Parathyroid adenoma (tissue), 2 donors: Measurements from ENCODE around the gene TENM4.

ENCODE experiments used
- H2AFZ ChIP-seq: fragments of 300-600 bp; sonication (generic); one replicate; pipeline ENCODE4 v1.7.0; 2017; ENCODE audit warnings: antibody characterized with exemption, mild to moderate bottlenecking
- H3K27ac ChIP-seq: fragments of 300-600 bp; sonication (generic); one replicate; pipeline ENCODE4 v1.7.0; 2017
- H3K27me3 ChIP-seq: fragments of 300-600 bp; sonication (generic); one replicate; pipeline ENCODE4 v1.7.0; 2017; ENCODE audit warnings: low read length; ENCODE audit not compliant: control insufficient read depth, insufficient read depth
- H3K36me3 ChIP-seq: fragments of 300-600 bp; sonication (generic); one replicate; pipeline ENCODE4 v1.7.0; 2017; ENCODE audit warnings: low read length; ENCODE audit not compliant: control insufficient read depth, insufficient read depth
- H3K4me1 ChIP-seq: fragments of 300-600 bp; sonication (generic); one replicate; pipeline ENCODE4 v1.7.0; 2017; ENCODE audit warnings: control low read depth
- H3K4me2 ChIP-seq: fragments of 300-600 bp; sonication (generic); one replicate; pipeline ENCODE4 v1.7.0; 2017; ENCODE audit warnings: low read length
- H3K4me3 ChIP-seq: fragments of 300-600 bp; sonication (generic); one replicate; pipeline ENCODE4 v1.7.0; 2017; ENCODE audit warnings: low read depth, low read length
- H3K79me2 ChIP-seq: fragments of 300-600 bp; sonication (generic); one replicate; pipeline ENCODE4 v1.7.0; 2017; ENCODE audit warnings: control low read depth
- H3K9ac ChIP-seq: fragments of 300-600 bp; sonication (generic); one replicate; pipeline ENCODE4 v1.7.0; 2017; ENCODE audit warnings: mild to moderate bottlenecking
- H3K9me3 ChIP-seq: fragments of 300-600 bp; sonication (generic); one replicate; pipeline ENCODE4 v1.7.0; 2017; ENCODE audit warnings: low read length; ENCODE audit not compliant: control insufficient read depth
- TF ChIP-seq, protein P1 (sequence below): fragments of 300-600 bp; sonication (generic); IDR thresholded peaks from one replicate; pipeline ENCODE4 v1.7.0; 2017; ENCODE audit warnings: antibody characterized with exemption, mild to moderate bottlenecking
- donor health status: primary hyperparathyroidism.

The TENM4 gene

GRCh38 chr11:79311461-79311860 lies 129.4 kb downstream of the TENM4 start:
- H3K9ac ChIP-seq = no peak overlapping the region
- H3K4me3 ChIP-seq = no peak overlapping the region
- no peaks in the 10 kb centered on the region for H3K4me1 ChIP-seq
- no peak overlapping the region for H3K4me2 ChIP-seq
- TF ChIP-seq, protein P1, sequence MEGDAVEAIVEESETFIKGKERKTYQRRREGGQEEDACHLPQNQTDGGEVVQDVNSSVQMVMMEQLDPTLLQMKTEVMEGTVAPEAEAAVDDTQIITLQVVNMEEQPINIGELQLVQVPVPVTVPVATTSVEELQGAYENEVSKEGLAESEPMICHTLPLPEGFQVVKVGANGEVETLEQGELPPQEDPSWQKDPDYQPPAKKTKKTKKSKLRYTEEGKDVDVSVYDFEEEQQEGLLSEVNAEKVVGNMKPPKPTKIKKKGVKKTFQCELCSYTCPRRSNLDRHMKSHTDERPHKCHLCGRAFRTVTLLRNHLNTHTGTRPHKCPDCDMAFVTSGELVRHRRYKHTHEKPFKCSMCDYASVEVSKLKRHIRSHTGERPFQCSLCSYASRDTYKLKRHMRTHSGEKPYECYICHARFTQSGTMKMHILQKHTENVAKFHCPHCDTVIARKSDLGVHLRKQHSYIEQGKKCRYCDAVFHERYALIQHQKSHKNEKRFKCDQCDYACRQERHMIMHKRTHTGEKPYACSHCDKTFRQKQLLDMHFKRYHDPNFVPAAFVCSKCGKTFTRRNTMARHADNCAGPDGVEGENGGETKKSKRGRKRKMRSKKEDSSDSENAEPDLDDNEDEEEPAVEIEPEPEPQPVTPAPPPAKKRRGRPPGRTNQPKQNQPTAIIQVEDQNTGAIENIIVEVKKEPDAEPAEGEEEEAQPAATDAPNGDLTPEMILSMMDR = no peak
- no peaks in the 10 kb centered on the region for H3K79me2 ChIP-seq
- no peaks in the 10 kb centered on the region for H3K9me3 ChIP-seq
- H3K36me3 ChIP-seq = no peaks in the 10 kb centered on the region
- no peak overlapping the region for H3K27ac ChIP-seq
- H2AFZ ChIP-seq = no peak overlapping the region
- no peaks in the 10 kb centered on the region for H3K27me3 ChIP-seq

- H3K27me3 ChIP-seq = no peaks in the 10 kb centered on the region
- H3K36me3 ChIP-seq = no peaks in the 10 kb centered on the region
- H2AFZ ChIP-seq = no peak overlapping the region
- H3K27ac ChIP-seq = no peak overlapping the region
- H3K9ac ChIP-seq = no peak overlapping the region
- H3K4me3 ChIP-seq = no peak overlapping the region
- TF ChIP-seq, protein P1 = no peak
- H3K79me2 ChIP-seq = no peaks in the 10 kb centered on the region
- H3K4me2 ChIP-seq = no peak overlapping the region
- no peaks in the 10 kb centered on the region for H3K9me3 ChIP-seq
- H3K4me1 ChIP-seq = peaks cover 3% of the 10 kb centered on the region
These were observed 131.4 kb downstream of the TENM4 start for GRCh38 chr11:79309407-79309806.

DNA sequence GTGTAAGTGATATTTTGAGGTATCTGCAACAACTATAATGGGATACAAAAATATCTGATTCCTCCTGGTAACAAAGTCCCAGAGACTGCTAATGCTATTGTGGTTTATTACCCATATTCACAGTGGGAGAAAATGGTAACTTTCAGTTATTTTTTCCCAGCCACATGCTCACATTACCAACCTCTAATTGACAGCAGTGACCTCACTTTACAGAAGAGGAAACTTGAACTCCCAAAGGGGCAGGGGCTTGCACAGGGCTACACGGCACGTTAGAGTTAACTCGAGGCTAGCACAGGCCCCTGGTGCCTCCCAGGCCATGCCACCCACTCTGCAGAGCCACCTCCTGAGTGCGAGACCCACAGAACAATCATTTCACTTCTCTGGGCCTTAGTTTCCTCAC lies 132.4 kb downstream of the TENM4 start:
- Histone ChIP-seq H3K36me3 (no peaks in the 10 kb centered on the region), H3K9me3 (no peaks in the 10 kb centered on the region), H3K4me3 (no peak overlapping the region), H3K9ac (no peak overlapping the region), H2AFZ (no peak overlapping the region), H3K27ac (no peak overlapping the region), H3K79me2 (no peaks in the 10 kb centered on the region), H3K4me1 (peaks cover 3% of the 10 kb centered on the region), H3K27me3 (no peaks in the 10 kb centered on the region), H3K4me2 (no peak overlapping the region)
- TF ChIP-seq, protein P1 = no peak

DNA sequence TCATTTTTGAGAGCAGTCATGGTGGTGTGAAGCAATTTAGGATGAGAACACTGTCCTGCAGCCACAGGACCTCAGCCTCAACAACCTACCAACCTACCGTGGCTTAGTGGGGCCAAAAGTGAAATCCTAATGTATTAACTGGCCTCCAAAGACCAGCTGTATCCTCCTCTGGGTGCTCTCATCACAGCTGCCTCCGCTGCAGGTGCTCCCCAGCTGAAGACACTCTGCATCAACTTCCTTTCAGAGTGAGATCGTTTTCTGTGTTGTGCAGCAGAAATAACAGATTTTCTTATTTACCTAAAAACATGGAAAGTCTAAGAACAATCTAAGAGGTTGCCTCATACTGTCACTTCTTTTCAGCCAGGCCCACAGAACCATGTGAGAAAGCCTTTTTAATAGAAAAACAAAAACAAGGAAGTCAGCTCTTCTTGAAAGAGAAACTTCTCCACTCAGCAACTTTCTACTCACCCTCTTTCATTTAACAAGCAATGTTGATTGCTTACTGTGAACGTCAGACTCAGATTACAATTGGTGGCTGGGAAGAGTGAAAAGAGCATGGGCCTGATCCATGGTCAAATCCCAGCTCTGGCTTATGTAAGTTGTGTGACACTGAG lies 136.1 kb downstream of the TENM4 start:
- no peak overlapping the region for H3K4me3 ChIP-seq
- H3K4me2 ChIP-seq = peak overlapping the region; percentile 26
- no peaks in the 10 kb centered on the region for H3K9me3 ChIP-seq
- no peaks in the 10 kb centered on the region for H3K36me3 ChIP-seq
- no peak overlapping the region for H3K9ac ChIP-seq
- TF ChIP-seq, protein P1 = no peak
- H3K27me3 ChIP-seq = no peaks in the 10 kb centered on the region
- H3K27ac ChIP-seq = no peak overlapping the region
- peaks cover 3% of the 10 kb centered on the region for H3K4me1 ChIP-seq
- H3K79me2 ChIP-seq = no peaks in the 10 kb centered on the region
- peak overlapping the region; percentile 61 for H2AFZ ChIP-seq

DNA sequence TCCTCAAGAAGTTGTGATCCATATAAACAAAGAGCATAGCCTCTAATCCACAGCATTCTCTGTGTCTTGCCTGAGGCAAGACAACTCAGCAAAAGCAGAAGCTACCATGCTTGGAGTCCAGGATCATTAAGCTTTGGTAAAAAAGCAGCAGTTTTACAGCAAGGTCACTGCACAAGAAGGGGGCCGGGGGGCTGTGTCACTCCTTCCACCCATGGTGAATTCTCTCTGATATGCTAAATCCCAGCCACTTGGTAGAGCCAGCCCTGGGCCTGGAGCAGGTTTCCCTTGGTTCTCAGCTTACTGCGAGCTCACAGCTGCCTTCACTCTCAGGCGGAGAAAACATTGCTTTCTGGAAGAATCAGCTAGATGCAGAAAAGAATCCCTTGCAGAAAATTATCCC lies 144.7 kb downstream of the TENM4 start:
- Histone ChIP-seq H3K27ac (no peak overlapping the region), H3K27me3 (no peaks in the 10 kb centered on the region), H3K4me1 (no peaks in the 10 kb centered on the region), H3K4me3 (no peak overlapping the region), H3K79me2 (no peaks in the 10 kb centered on the region), H3K36me3 (no peaks in the 10 kb centered on the region), H3K9me3 (no peaks in the 10 kb centered on the region), H2AFZ (no peak overlapping the region), H3K4me2 (no peak overlapping the region), H3K9ac (no peak overlapping the region)
- TF ChIP-seq, protein P1 = no peak
